ENCODE measurements around the gene SH2D3C. TPM values are rescaled to one million over a fixed set of nuclear protein-coding genes. Genes with fewer than 3 reads are reported as not detected.

The SH2D3C gene
- total RNA-seq, 2 experiments from 2014 or later: 10.9 to 11.8 TPM

DNA sequence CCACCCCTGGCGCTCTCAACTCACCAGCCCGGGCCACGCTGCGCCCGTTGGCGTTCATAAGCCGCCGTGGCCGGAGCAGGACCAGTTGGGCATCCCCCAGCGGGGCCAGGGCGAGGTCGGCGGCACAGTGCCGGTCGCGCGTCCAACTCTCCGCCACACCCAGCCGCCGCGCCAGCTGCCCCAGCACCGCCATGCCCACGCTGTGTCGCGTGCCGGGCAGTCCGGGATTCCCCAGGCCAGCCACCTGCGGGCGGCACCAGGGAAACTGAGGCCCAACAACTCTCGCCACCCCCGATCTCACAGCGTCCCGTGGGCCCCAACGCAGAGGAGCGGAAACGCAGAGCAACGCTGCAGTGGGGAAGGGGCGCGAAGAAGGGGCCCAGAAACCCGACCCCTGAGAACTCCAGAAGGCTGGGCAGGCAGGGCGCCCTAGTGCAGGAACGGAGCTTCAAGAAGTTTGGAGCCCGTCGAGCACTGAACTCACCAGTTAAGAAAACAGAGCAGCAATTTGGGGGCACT, 63.5 kb downstream of the SH2D3C start:
- H3K4me3 ChIP-seq (ENCODE audit: low read length): peak overlapping the region; percentile 73
- peak overlapping the region; percentile 51 to 76 for H3K27ac ChIP-seq (ENCODE audit: low read depth in 1 of 2, low read length in 2 of 2)
- ATAC-seq (ENCODE audit: poor library complexity) (peak; percentile 11), DNase-seq (peak in 3 of 14 experiments; percentile 15 to 50 (median 16))
- no peaks in the 10 kb centered on the region for H3K9me3 ChIP-seq (ENCODE audit: control insufficient read depth in 1 of 2, insufficient read depth in 1 of 2, low read length in 2 of 2)
- H3K27me3 ChIP-seq (ENCODE audit: control insufficient read depth in 1 of 2, insufficient read depth in 2 of 2, low read length in 2 of 2): no peaks in the 10 kb centered on the region
- POLR2A ChIA-PET: interaction anchor here (0.9 to 2.0 kb wide), 9 partner anchors 10 to 264 kb away, joined by 3 to 16 read pairs (median 4); partner anchors contain the start of genes CDK9, LRSAM1, RPL12 and ST6GALNAC4
- Mint-ChIP-seq H3K36me3 (ENCODE audit: low read depth) (peaks cover 5% of the 10 kb centered on the region), H3K4me1 (ENCODE audit: low read depth) (peaks cover 26% of the 10 kb centered on the region), H3K9me3 (no peaks in the 10 kb centered on the region), H3K27ac (peak overlapping the region; percentile 83), H3K4me3 (peak overlapping the region; percentile 92), H3K27me3 (no peaks in the 10 kb centered on the region)
- TF ChIP-seq, protein P1, sequence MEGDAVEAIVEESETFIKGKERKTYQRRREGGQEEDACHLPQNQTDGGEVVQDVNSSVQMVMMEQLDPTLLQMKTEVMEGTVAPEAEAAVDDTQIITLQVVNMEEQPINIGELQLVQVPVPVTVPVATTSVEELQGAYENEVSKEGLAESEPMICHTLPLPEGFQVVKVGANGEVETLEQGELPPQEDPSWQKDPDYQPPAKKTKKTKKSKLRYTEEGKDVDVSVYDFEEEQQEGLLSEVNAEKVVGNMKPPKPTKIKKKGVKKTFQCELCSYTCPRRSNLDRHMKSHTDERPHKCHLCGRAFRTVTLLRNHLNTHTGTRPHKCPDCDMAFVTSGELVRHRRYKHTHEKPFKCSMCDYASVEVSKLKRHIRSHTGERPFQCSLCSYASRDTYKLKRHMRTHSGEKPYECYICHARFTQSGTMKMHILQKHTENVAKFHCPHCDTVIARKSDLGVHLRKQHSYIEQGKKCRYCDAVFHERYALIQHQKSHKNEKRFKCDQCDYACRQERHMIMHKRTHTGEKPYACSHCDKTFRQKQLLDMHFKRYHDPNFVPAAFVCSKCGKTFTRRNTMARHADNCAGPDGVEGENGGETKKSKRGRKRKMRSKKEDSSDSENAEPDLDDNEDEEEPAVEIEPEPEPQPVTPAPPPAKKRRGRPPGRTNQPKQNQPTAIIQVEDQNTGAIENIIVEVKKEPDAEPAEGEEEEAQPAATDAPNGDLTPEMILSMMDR (IDR thresholded peaks at IDR 0.05): no peak
- H3K36me3 ChIP-seq (ENCODE audit: insufficient read depth, low read length): no peaks in the 10 kb centered on the region
- H3K4me1 ChIP-seq (ENCODE audit: insufficient read depth, low read length): peaks cover 54% of the 10 kb centered on the region
- CTCF ChIA-PET: interaction anchor here (1.6 to 2.5 kb wide), 2 partner anchors 20 to 155 kb away, joined by 8 to 28 read pairs; partner anchors contain the start of gene TOR2A
- intact Hi-C loops (cut with DNase I, micrococcal nuclease): loop anchor here (1.0 to 10.0 kb wide), 5 partner anchors 15 to 352 kb away; partner anchors contain the start of genes STXBP1 (in 2 of the 2), CDK9 (in 1 of the 2), NAIF1 (in 1 of the 2) and SLC25A25 (in 1 of the 2)

DNA sequence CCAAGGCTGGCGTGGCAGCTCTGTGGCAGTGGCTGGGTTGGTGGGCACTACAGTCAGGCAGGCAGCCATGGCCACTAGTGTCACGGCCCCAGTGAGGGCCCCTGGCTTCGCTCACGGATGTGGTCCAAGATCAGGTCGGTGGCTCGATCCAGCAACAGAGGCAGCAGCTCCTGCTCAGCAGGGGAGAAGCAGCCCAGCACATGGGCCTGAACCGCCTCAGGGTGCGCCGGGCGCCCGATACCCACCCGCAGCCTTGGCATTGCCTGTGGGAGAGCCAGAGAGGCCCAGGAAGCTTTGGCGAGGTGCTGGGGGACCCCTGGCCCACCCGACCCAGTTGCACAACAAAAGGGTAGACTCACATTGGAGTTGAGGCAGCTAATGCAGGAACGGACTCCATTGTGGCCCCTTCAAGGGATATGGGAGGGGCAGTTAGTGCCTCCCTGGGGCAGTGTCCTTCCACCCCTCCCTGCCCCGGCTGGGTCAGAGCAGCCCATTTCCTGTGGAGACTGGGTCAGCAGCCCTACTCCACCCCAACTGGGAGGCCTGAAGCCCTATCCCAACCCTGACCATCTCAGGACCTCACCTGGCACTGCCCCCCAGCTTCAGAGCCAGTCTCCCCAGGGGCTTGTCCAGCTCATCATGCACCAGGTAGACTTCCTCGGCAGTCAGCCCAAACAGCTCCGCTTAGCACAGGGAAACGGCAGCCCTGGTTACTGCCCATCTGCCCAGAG, 64.3 kb downstream of the SH2D3C start:
- Mint-ChIP-seq H3K36me3 (ENCODE audit: low read depth) (peaks cover 5% of the 10 kb centered on the region), H3K9me3 (no peaks in the 10 kb centered on the region), H3K4me1 (ENCODE audit: low read depth) (peaks cover 20% of the 10 kb centered on the region), H3K27me3 (no peaks in the 10 kb centered on the region), H3K27ac (peak overlapping the region; percentile 55), H3K4me3 (peak overlapping the region; percentile 79)
- CTCF ChIA-PET: interaction anchor here (0.7 to 2.5 kb wide), 3 partner anchors 20 to 156 kb away, joined by 3 to 28 read pairs (median 5); partner anchors contain the start of gene TOR2A
- no peaks in the 10 kb centered on the region for H3K9me3 ChIP-seq (ENCODE audit: control insufficient read depth in 1 of 2, insufficient read depth in 1 of 2, low read length in 2 of 2)
- TF ChIP-seq, protein P1 (IDR thresholded peaks at IDR 0.05): no peak
- H3K4me3 ChIP-seq (ENCODE audit: low read length): peak overlapping the region; percentile 73
- POLR2A ChIA-PET: no interaction called here
- H3K36me3 ChIP-seq (ENCODE audit: insufficient read depth, low read length): no peaks in the 10 kb centered on the region
- no peaks in the 10 kb centered on the region for H3K27me3 ChIP-seq (ENCODE audit: control insufficient read depth in 1 of 2, insufficient read depth in 2 of 2, low read length in 2 of 2)
- intact Hi-C loops (cut with DNase I, micrococcal nuclease): loop anchor here (1.0 to 10.0 kb wide), 2 partner anchors 14 to 99 kb away; partner anchors contain the start of gene STXBP1 (in 1 of the 2)
- no peak overlapping the region for H3K27ac ChIP-seq (ENCODE audit: low read depth in 1 of 2, low read length in 2 of 2)
- H3K4me1 ChIP-seq (ENCODE audit: insufficient read depth, low read length): peaks cover 46% of the 10 kb centered on the region
- ATAC-seq (ENCODE audit: poor library complexity) (no peak), DNase-seq (no peak)

DNA sequence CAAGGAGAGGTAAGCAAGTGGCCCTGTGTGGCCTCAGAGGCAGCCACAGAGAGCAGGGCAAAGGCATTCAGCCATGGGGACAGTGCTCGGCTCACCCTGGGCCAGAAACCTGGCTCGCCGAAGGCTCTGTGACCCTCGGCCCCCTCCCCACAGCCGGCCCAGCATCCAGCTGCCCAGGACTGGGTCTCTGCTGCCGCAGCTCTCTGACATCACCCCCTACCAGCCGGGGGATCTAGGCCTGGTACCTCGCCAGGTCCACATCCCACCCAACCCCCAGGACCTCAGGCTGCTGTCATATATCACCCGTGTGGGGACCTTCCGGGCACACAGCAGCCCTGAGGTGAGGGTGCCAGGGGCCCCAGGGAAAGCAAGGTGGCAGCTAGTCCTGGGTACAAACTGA, 65.6 kb downstream of the SH2D3C start:
- Mint-ChIP-seq H3K27ac (no peak overlapping the region), H3K9me3 (no peaks in the 10 kb centered on the region)

More for the DNA sequence above, 65.6 kb downstream of the SH2D3C start:
- Histone ChIP-seq H3K36me3 (ENCODE audit: insufficient read depth, low read length) (no peaks in the 10 kb centered on the region), H3K27me3 (ENCODE audit: control insufficient read depth in 1 of 2, insufficient read depth in 2 of 2, low read length in 2 of 2) (no peaks in the 10 kb centered on the region), H3K27ac (ENCODE audit: low read depth in 1 of 2, low read length in 2 of 2) (no peak overlapping the region), H3K9me3 (ENCODE audit: control insufficient read depth in 1 of 2, insufficient read depth in 1 of 2, low read length in 2 of 2) (no peaks in the 10 kb centered on the region), H3K4me3 (ENCODE audit: low read length) (no peak overlapping the region), H3K4me1 (ENCODE audit: insufficient read depth, low read length) (peaks cover 44% of the 10 kb centered on the region)
- intact Hi-C loops (cut with DNase I, micrococcal nuclease): loop anchor here in 1 of 2 experiments (10.0 kb wide), 1 partner anchor 98 kb away; the partner anchor contains the start of gene STXBP1
- ATAC-seq (ENCODE audit: poor library complexity) (no peak), DNase-seq (no peak)
- ChIA-PET CTCF (interaction anchor here (1.3 kb wide), 1 partner anchor 22 kb away, joined by 5 read pairs; the partner anchor contains the start of gene TOR2A), POLR2A (no interaction called here)
- H3K36me3 Mint-ChIP-seq (ENCODE audit: low read depth): peaks cover 5% of the 10 kb centered on the region
- peak overlapping the region; percentile 60 for H3K4me3 Mint-ChIP-seq
- peaks cover 21% of the 10 kb centered on the region for H3K4me1 Mint-ChIP-seq (ENCODE audit: low read depth)
- H3K27me3 Mint-ChIP-seq: no peaks in the 10 kb centered on the region
- TF ChIP-seq, protein P1 (IDR thresholded peaks at IDR 0.05): no peak

All from CD4-positive, alpha-beta T cell (primary cell).